Measurements from ENCODE around the gene CHRNB1. TPM values are rescaled to one million over a fixed set of nuclear protein-coding genes. Genes with fewer than 3 reads are reported as not detected.

Gene CHRNB1
- polyA plus RNA-seq, 1 donor (not counting 4 experiments of a cell fraction or from before 2014, with no cell fraction given): 22.0 TPM

DNA sequence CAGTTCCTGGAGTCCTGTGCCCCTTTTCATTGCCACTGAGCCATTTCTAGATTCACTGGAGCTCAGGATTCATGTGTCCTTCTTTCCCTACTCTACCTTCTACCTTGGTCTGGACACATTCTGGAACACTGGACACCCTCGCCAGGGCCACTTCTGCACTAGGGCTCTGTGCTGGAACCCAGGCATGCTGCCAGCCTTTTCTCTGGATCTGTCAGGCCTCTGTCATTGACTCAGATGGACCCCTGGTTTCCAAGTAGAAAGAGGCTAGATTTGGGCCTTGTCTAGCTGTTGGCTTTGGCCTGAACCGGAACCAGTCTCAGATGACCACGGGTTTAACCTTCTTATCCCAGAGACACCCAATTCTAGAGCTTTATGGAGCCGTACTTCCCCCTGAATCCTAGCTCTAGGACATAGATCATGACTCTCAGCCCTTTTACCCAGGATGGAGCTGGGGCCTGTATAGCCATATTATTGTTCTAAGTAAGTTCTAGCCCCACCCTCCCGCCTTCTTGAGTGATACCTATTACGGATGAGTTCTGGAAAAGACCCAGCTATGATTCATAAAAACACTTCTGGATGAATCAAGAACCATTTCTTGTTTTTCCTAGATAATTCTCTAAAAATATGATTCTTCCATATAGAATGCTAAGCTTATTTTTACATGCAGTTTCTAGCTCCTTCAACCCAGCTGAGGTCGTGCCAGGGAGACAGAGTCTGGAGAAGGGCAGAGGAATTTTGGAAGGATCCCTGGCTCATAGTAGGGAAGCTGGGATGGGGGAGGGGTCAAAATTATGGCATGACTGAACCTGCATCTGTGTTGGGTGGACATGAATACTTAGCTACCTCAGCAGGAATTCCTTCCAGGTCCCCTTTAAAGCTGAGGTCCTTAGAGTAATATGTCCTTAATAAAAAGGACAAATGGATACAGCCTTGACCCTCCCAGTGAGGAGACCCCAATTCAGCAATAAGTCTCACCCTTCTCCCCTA lies 1.1 kb upstream of the CHRNB1 start:
- no peak overlapping the region for H2AFZ ChIP-seq (ENCODE audit: control insufficient read depth, low read length)
- H3K4me2 ChIP-seq (ENCODE audit: control insufficient read depth, extremely low read depth, insufficient read depth, low read depth, low read length): peak overlapping the region; percentile 77
- H3K27me3 ChIP-seq (ENCODE audit: control insufficient read depth, extremely low read depth, insufficient read depth, low read length): no peaks in the 10 kb centered on the region
- peaks cover 54% of the 10 kb centered on the region for H3K4me1 ChIP-seq (ENCODE audit: control insufficient read depth, extremely low read depth, insufficient read depth, low read length)
- H3K9ac ChIP-seq (ENCODE audit: control insufficient read depth, extremely low read depth, insufficient read depth, low read length): peak overlapping the region; percentile 55
- H3K4me3 ChIP-seq (ENCODE audit: control insufficient read depth in 2 of 3, extremely low read depth in 1 of 3, insufficient read depth in 2 of 3, low read depth in 1 of 3, low read length in 3 of 3): peak overlapping the region in 2 of 3 experiments; percentile 2 to 18
- FAIRE-seq: peak; percentile 87
- H4K20me1 ChIP-seq (ENCODE audit: control insufficient read depth, extremely low read depth, insufficient read depth, low read length): no peaks in the 10 kb centered on the region
- no peaks in the 10 kb centered on the region for H3K9me3 ChIP-seq (ENCODE audit: control insufficient read depth, low read depth, low read length)
- dilution Hi-C loops (cut with MboI; ENCODE audit: extremely low pct_ligation_motif_present, low sequenced_read_pairs): no loop called here
- no peak for DNase-seq (ENCODE audit: low read depth, low spot score)
- no peak for TF ChIP-seq EZH2 (IDR thresholded peaks at IDR 0.05; ENCODE audit: low read length)
- TF ChIP-seq, protein P1, sequence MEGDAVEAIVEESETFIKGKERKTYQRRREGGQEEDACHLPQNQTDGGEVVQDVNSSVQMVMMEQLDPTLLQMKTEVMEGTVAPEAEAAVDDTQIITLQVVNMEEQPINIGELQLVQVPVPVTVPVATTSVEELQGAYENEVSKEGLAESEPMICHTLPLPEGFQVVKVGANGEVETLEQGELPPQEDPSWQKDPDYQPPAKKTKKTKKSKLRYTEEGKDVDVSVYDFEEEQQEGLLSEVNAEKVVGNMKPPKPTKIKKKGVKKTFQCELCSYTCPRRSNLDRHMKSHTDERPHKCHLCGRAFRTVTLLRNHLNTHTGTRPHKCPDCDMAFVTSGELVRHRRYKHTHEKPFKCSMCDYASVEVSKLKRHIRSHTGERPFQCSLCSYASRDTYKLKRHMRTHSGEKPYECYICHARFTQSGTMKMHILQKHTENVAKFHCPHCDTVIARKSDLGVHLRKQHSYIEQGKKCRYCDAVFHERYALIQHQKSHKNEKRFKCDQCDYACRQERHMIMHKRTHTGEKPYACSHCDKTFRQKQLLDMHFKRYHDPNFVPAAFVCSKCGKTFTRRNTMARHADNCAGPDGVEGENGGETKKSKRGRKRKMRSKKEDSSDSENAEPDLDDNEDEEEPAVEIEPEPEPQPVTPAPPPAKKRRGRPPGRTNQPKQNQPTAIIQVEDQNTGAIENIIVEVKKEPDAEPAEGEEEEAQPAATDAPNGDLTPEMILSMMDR (optimal IDR thresholded peaks at IDR 0.05 in 1 of 3, IDR thresholded peaks at IDR 0.05 in 1 of 3, conservative IDR thresholded peaks at IDR 0.05 in 1 of 3; ENCODE audit: extremely low read depth in 1 of 3, insufficient read depth in 2 of 3, low read length in 3 of 3): no peak
- H3K36me3 ChIP-seq (ENCODE audit: control insufficient read depth in 2 of 2, extremely low read depth in 1 of 2, insufficient read depth in 2 of 2, low read length in 2 of 2): peaks cover 3 to 8% of the 10 kb centered on the region in 2 experiments
- H3K9me1 ChIP-seq (ENCODE audit: control insufficient read depth, extremely low read depth, insufficient read depth, low read length): peaks cover 5% of the 10 kb centered on the region
- H3K79me2 ChIP-seq (ENCODE audit: control insufficient read depth, insufficient read depth, low read length): peaks cover 4% of the 10 kb centered on the region
- H3K27ac ChIP-seq (ENCODE audit: control insufficient read depth, insufficient read depth, low read length): peak overlapping the region; percentile 74

DNA sequence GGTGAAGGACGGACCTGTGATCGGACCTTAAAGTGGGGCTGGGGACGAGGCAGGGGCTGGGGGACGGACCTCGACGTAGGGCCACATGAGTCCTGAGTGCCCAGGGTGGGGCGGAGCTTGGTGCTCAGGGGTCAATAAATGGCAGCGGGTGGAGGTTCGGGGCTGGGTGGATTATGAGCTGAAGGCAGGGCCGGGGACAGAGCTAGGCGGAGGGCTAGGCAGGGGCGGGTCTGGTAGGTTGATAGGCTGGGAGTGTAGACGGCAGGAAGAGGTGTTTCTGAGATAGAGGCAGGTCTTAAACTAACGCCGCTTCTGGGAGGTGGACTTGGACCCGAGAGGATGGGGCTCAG lies 733 bp downstream of the CHRNB1 start:
- FAIRE-seq: peak; percentile 67
- peak overlapping the region; percentile 62 for H3K9ac ChIP-seq (ENCODE audit: control insufficient read depth, extremely low read depth, insufficient read depth, low read length)
- dilution Hi-C loops (cut with MboI; ENCODE audit: extremely low pct_ligation_motif_present, low sequenced_read_pairs): no loop called here
- H3K9me1 ChIP-seq (ENCODE audit: control insufficient read depth, extremely low read depth, insufficient read depth, low read length): peaks cover 5% of the 10 kb centered on the region
- H3K4me1 ChIP-seq (ENCODE audit: control insufficient read depth, extremely low read depth, insufficient read depth, low read length): peaks cover 45% of the 10 kb centered on the region
- no peaks in the 10 kb centered on the region for H3K9me3 ChIP-seq (ENCODE audit: control insufficient read depth, low read depth, low read length)
- H3K27ac ChIP-seq (ENCODE audit: control insufficient read depth, insufficient read depth, low read length): peak overlapping the region; percentile 52
- peak overlapping the region; percentile 77 for H3K4me2 ChIP-seq (ENCODE audit: control insufficient read depth, extremely low read depth, insufficient read depth, low read depth, low read length)
- H4K20me1 ChIP-seq (ENCODE audit: control insufficient read depth, extremely low read depth, insufficient read depth, low read length): no peaks in the 10 kb centered on the region
- no peak for DNase-seq (ENCODE audit: low read depth, low spot score)
- peak overlapping the region; percentile 40 to 67 (median 57) for H3K4me3 ChIP-seq (ENCODE audit: control insufficient read depth in 2 of 3, extremely low read depth in 1 of 3, insufficient read depth in 2 of 3, low read depth in 1 of 3, low read length in 3 of 3)
- no peak for TF ChIP-seq EZH2 (IDR thresholded peaks at IDR 0.05; ENCODE audit: low read length)
- TF ChIP-seq, protein P1 (optimal IDR thresholded peaks at IDR 0.05 in 1 of 3, IDR thresholded peaks at IDR 0.05 in 1 of 3, conservative IDR thresholded peaks at IDR 0.05 in 1 of 3; ENCODE audit: extremely low read depth in 1 of 3, insufficient read depth in 2 of 3, low read length in 3 of 3): no peak
- H2AFZ ChIP-seq (ENCODE audit: control insufficient read depth, low read length): peak overlapping the region; percentile 62
- H3K36me3 ChIP-seq (ENCODE audit: control insufficient read depth in 2 of 2, extremely low read depth in 1 of 2, insufficient read depth in 2 of 2, low read length in 2 of 2): peaks cover 3 to 8% of the 10 kb centered on the region in 2 experiments
- H3K27me3 ChIP-seq (ENCODE audit: control insufficient read depth, extremely low read depth, insufficient read depth, low read length): no peaks in the 10 kb centered on the region
- no peaks in the 10 kb centered on the region for H3K79me2 ChIP-seq (ENCODE audit: control insufficient read depth, insufficient read depth, low read length)
